IMR-90 (cell line): ENCODE measurements around the gene RBM25. TPM values are rescaled to one million over a fixed set of nuclear protein-coding genes. Genes with fewer than 3 reads are reported as not detected.

Experiments
- ATAC-seq: fragments of 200-7000 bp; cut with Tn5 transposase; 2 replicates; pipeline ENCODE4 v1.9.1; 2020; ENCODE audit warnings: low read depth, mild to moderate bottlenecking, moderate library complexity
- BruUV-seq: library from RNA; stranded (reverse); fragments of 400-500 nt; replicated peaks from 2 replicates; lab custom pipeline; 2021; lab: Mats Ljungman, UMichigan
- CTCF ChIA-PET: fragments of 300-600 bp; formaldehyde crosslinking; extraction: SDS; loops from one replicate; lab custom pipeline; 2021; ENCODE audit warnings: antibody characterized with exemption; lab: Yijun Ruan, JAX
- POLR2A ChIA-PET: fragments of 300-600 bp; sonication (Branson Sonifier 250); formaldehyde crosslinking; loops from one replicate; lab custom pipeline; 2022; ENCODE audit warnings: antibody characterized with exemption; ENCODE audit not compliant: unreplicated experiment; lab: Charles Lee
- DNase-seq: peaks from one replicate; pipeline ENCODE4 v3.0.0; 2013
- H2AFZ ChIP-seq: replicated peaks from 2 replicates; pipeline ENCODE3; 2013; ENCODE audit warnings: low read length, mild to moderate bottlenecking; ENCODE audit not compliant: poor library complexity
- H2AK5ac ChIP-seq: 2 replicates; pipeline ENCODE4 v1.6.1; 2013; ENCODE audit warnings: low read depth, low read length, inconsistent platforms
- H2AK9ac ChIP-seq: replicated peaks from 2 replicates; pipeline ENCODE3; 2013; ENCODE audit warnings: mild to moderate bottlenecking, low read depth, low read length, moderate library complexity; ENCODE audit not compliant: poor library complexity
- H2BK120ac ChIP-seq: 2 replicates; pipeline ENCODE4 v1.6.1; 2013; ENCODE audit warnings: low read depth, low read length, inconsistent platforms
- H2BK15ac ChIP-seq: 3 replicates; pipeline ENCODE4 v1.6.1; 2013; ENCODE audit warnings: low read depth, low read length, inconsistent platforms
- H2BK20ac ChIP-seq: 2 replicates; pipeline ENCODE4 v1.6.1; 2013; ENCODE audit warnings: low read depth, mild to moderate bottlenecking, inconsistent platforms, low read length, moderate library complexity
- H2BK5ac ChIP-seq: 2 replicates; pipeline ENCODE4 v1.6.1; 2013; ENCODE audit warnings: mild to moderate bottlenecking, low read depth, low read length, inconsistent platforms; ENCODE audit not compliant: poor library complexity, severe bottlenecking
- H3K14ac ChIP-seq: replicated peaks from 2 replicates; pipeline ENCODE4 v1.6.1; 2013; ENCODE audit warnings: low read depth, low read length, inconsistent platforms
- H3K18ac ChIP-seq: 2 replicates; pipeline ENCODE4 v1.6.1; 2013; ENCODE audit warnings: low read depth, low read length, control low read depth
- H3K23ac ChIP-seq: 2 replicates; pipeline ENCODE4 v1.6.1; 2013; ENCODE audit warnings: low read depth, low read length, inconsistent platforms
- H3K27ac ChIP-seq: 2 replicates; pipeline ENCODE4 v1.5.1; 2013; ENCODE audit warnings: mild to moderate bottlenecking, control low read depth, low read length; ENCODE audit not compliant: insufficient read depth
- H3K27me3 ChIP-seq: 2 replicates; pipeline ENCODE4 v1.6.1; 2013; ENCODE audit warnings: low read length; ENCODE audit not compliant: control insufficient read depth, insufficient read depth
- H3K36me3 ChIP-seq: 2 replicates; pipeline ENCODE4 v1.6.1; 2013; ENCODE audit warnings: low read length, mixed read lengths; ENCODE audit not compliant: control insufficient read depth, insufficient read depth
- H3K4ac ChIP-seq: 2 replicates; pipeline ENCODE4 v1.6.1; 2013; ENCODE audit warnings: low read depth, low read length, inconsistent platforms
- H3K4me1 ChIP-seq: 2 replicates; pipeline ENCODE4 v1.6.1; 2013; ENCODE audit warnings: low read length, mixed read lengths; ENCODE audit not compliant: control insufficient read depth, insufficient read depth
- H3K4me2 ChIP-seq: 2 replicates; pipeline ENCODE4 v1.6.1; 2013; ENCODE audit warnings: low read depth, mild to moderate bottlenecking, control low read depth, low read length, moderate library complexity
- H3K4me3 ChIP-seq: 2 replicates; pipeline ENCODE4 v1.5.1; 2013; ENCODE audit warnings: low read depth, mild to moderate bottlenecking, control low read depth, low read length, moderate library complexity; ENCODE audit not compliant: insufficient read depth
- H3K56ac ChIP-seq: 2 replicates; pipeline ENCODE4 v1.6.1; 2013; ENCODE audit warnings: low read length, inconsistent platforms; ENCODE audit not compliant: insufficient read depth; ENCODE audit errors: extremely low read depth
- H3K79me1 ChIP-seq, 2 experiments: 2 replicates each; pipeline ENCODE4 v1.6.1; 2013; ENCODE audit warnings: low read length in 2 of 2, inconsistent platforms in 1 of 2, low read depth in 1 of 2
- H3K9ac ChIP-seq: 2 replicates; pipeline ENCODE4 v1.6.1; 2013; ENCODE audit warnings: low read depth, low read length, control low read depth
- H3K9me1 ChIP-seq: 2 replicates; pipeline ENCODE4 v1.6.1; 2013; ENCODE audit warnings: low read length, inconsistent platforms; ENCODE audit not compliant: insufficient read depth
- H3K9me3 ChIP-seq: 2 replicates; pipeline ENCODE4 v1.6.1; 2013; ENCODE audit warnings: low read length; ENCODE audit not compliant: control insufficient read depth, insufficient read depth
- H4K20me1 ChIP-seq: 2 replicates; pipeline ENCODE4 v1.6.1; 2013; ENCODE audit warnings: low read length, inconsistent platforms; ENCODE audit not compliant: insufficient read depth
- H4K5ac ChIP-seq: 2 replicates; pipeline ENCODE4 v1.6.1; 2013; ENCODE audit warnings: mild to moderate bottlenecking, low read depth, low read length, control low read depth
- H4K8ac ChIP-seq, 2 experiments: 2 replicates each; pipeline ENCODE4 v1.6.1; 2013; ENCODE audit warnings: low read depth in 2 of 2, low read length in 2 of 2, control low read depth in 1 of 2, inconsistent platforms in 1 of 2
- H4K91ac ChIP-seq: 2 replicates; pipeline ENCODE4 v1.6.1; 2013; ENCODE audit warnings: low read depth, low read length, inconsistent platforms; ENCODE audit not compliant: insufficient read depth
- CEBPB ChIP-seq: IDR thresholded peaks from 2 replicates; pipeline ENCODE4 v1.6.1; 2012; ENCODE audit warnings: low read depth, low read length, improper control_type of control experiment
- ELK1 ChIP-seq: fragments of 150-350 bp; IDR thresholded peaks from 2 replicates; pipeline ENCODE4 v1.6.1; 2016; ENCODE audit warnings: low read depth, mild to moderate bottlenecking, low read length, moderate library complexity, borderline replicate concordance
- FOS ChIP-seq: fragments of 150-350 bp; IDR thresholded peaks from 2 replicates; pipeline ENCODE4 v1.6.1; 2016; ENCODE audit warnings: low read depth, low read length
- MAFK ChIP-seq: IDR thresholded peaks from 2 replicates; pipeline ENCODE4 v1.6.1; 2012; ENCODE audit warnings: low read depth, low read length, improper control_type of control experiment
- MAZ ChIP-seq: IDR thresholded peaks from 2 replicates; pipeline ENCODE4 v1.6.1; 2012; ENCODE audit warnings: low read depth, mild to moderate bottlenecking, low read length, improper control_type of control experiment, moderate library complexity, borderline replicate concordance
- MXI1 ChIP-seq: IDR thresholded peaks from 2 replicates; pipeline ENCODE4 v1.6.1; 2012; ENCODE audit warnings: low read depth, mild to moderate bottlenecking, low read length, moderate library complexity, borderline replicate concordance
- NFE2L2 ChIP-seq: fragments of 150-350 bp; IDR thresholded peaks from 2 replicates; pipeline ENCODE4 v1.6.1; 2016; ENCODE audit warnings: low read depth, mild to moderate bottlenecking, low read length
- RCOR1 ChIP-seq: IDR thresholded peaks from 2 replicates; pipeline ENCODE4 v1.6.1; 2012; ENCODE audit warnings: mild to moderate bottlenecking, low read length, improper control_type of control experiment; ENCODE audit not compliant: insufficient replicate concordance
- RFX5 ChIP-seq: IDR thresholded peaks from 2 replicates; pipeline ENCODE4 v1.8.0; 2012; ENCODE audit warnings: low read depth, mild to moderate bottlenecking, low read length, moderate library complexity
- SMC3 ChIP-seq: fragments of 150-350 bp; IDR thresholded peaks from 2 replicates; pipeline ENCODE4 v1.6.1; 2016; ENCODE audit warnings: low read depth, mild to moderate bottlenecking, antibody characterized with exemption, low read length, moderate library complexity
- USF2 ChIP-seq: fragments of 150-350 bp; IDR thresholded peaks from 2 replicates; pipeline ENCODE4 v1.6.1; 2017; ENCODE audit warnings: mild to moderate bottlenecking, antibody characterized with exemption, low read length, low read depth
- WGBS, 2 experiments: methylation state at CpG; one replicate each; pipeline versions ENCODE4 v1.1.5 to v1.1.7; 2013; ENCODE audit warnings: missing lambda C conversion rate in 2 of 2; ENCODE audit not compliant: insufficient read length in 1 of 2; ENCODE audit errors: extremely low coverage in 2 of 2; 5-methylcytosine and 5-hydroxymethylcytosine counted together
- dilution Hi-C: fragments of 300-500 bp; cut with HindIII; formaldehyde crosslinking; loops from one replicate; pipeline ENCODE4 v1.14.3; 2018; ENCODE audit warnings: low sequenced_read_pairs; ENCODE audit not compliant: unreplicated experiment
- in situ Hi-C: fragments of 300-500 bp; cut with MboI; formaldehyde crosslinking; loops from 3 replicates; pipeline ENCODE4 v1.14.3; 2019; ENCODE audit warnings: low sequenced_read_pairs, inconsistent platforms, mixed read lengths
- intact Hi-C: fragments of 100-400 bp; cut with micrococcal nuclease; formaldehyde crosslinking; loops from 2 replicates; pipeline ENCODE4 v1.10.0; 2022
- polyA plus RNA-seq, 3 experiments: library from polyadenylated mRNA; depleted of rRNA; stranded (reverse); fragments of >200 nt; gene quantifications; 2 replicates each; pipeline ENCODE4 v1.2.3, GENCODE V29; 2012; ENCODE audit warnings: low replicate concordance in 1 of 3
- total RNA-seq: library from RNA; depleted of rRNA; stranded (reverse); fragments of >200 nt; gene quantifications from 2 replicates; pipeline ENCODE4 v1.2.3, GENCODE V29; 2012

RBM25 gene
- total and polyA plus RNA-seq, 2 of the 4 experiments (the other 2 are of a cell fraction) = 32.3 to 32.9 TPM

GRCh38 chr14:73091044-73091443 is 32.7 kb downstream of the RBM25 start:
- Histone ChIP-seq H3K27ac (no peak overlapping the region), H3K56ac (no peak overlapping the region), H2AFZ (no peak overlapping the region), H4K91ac (no peak overlapping the region), H3K4me3 (no peak overlapping the region), H3K9me1 (no peaks in the 10 kb centered on the region), H3K18ac (no peak overlapping the region), H3K4ac (no peak overlapping the region), H2AK9ac (no peak overlapping the region), H3K27me3 (no peaks in the 10 kb centered on the region), H2BK15ac (no peak overlapping the region), H4K8ac (no peak overlapping the region), H4K20me1 (peaks cover 14% of the 10 kb centered on the region), H4K5ac (no peak overlapping the region), H3K14ac (no peak overlapping the region), H2AK5ac (no peak overlapping the region), H2BK5ac (no peak overlapping the region), H3K9ac (no peak overlapping the region), H3K4me1 (no peaks in the 10 kb centered on the region), H3K79me1 (peaks cover 24 to 42% of the 10 kb centered on the region in 2 experiments), H2BK20ac (no peak overlapping the region), H3K9me3 (no peaks in the 10 kb centered on the region; the same call in 1 of the 2 replicates), H3K4me2 (no peak overlapping the region), H2BK120ac (no peak overlapping the region), H3K23ac (no peak overlapping the region), H3K36me3 (peaks cover 42% of the 10 kb centered on the region)
- in situ Hi-C loops = no loop called here
- dilution Hi-C loops = no loop called here
- POLR2A ChIA-PET = interaction anchor here (0.5 kb wide), 1 partner anchor 87 kb away, joined by 4 read pairs; no protein-coding TSS in a partner anchor
- CTCF ChIA-PET = no interaction called here
- BruUV-seq = no TSS peak
- WGBS, 2 experiments = no CpG with 5 or more reads among the region's 2 CpGs
- TF ChIP-seq USF2 = no peak
- no peak for TF ChIP-seq FOS
- no peak for TF ChIP-seq SMC3
- TF ChIP-seq MXI1 = no peak
- no peak for TF ChIP-seq MAZ
- TF ChIP-seq CEBPB = no peak
- no peak for TF ChIP-seq RCOR1
- TF ChIP-seq RFX5 = no peak
- TF ChIP-seq ELK1 = no peak
- no peak for TF ChIP-seq NFE2L2
- TF ChIP-seq MAFK = no peak
- DNase-seq (no peak), ATAC-seq (no peak)
- intact Hi-C loops = no loop called here
